WTC11 (cell line): ENCODE measurements around the gene LY9. TPM values are rescaled to one million over a fixed set of nuclear protein-coding genes. Genes with fewer than 3 reads are reported as not detected.
A peak's percentile ranks its signal among the peaks of the same experiment; 100 is the strongest.

Source experiments
- ATAC-seq: fragments of 200-7000 bp; cut with Tn5 transposase; 2 replicates; pipeline ENCODE4 v1.10.0; 2021; ENCODE audit warnings: mild to moderate bottlenecking, moderate library complexity
- CTCF ChIA-PET: fragments of 300-600 bp; sonication (Branson Sonifier 250); formaldehyde crosslinking; loops from one replicate; lab custom pipeline; 2021; ENCODE audit warnings: antibody characterized with exemption; lab: Charles Lee
- POLR2A ChIA-PET: fragments of 350-600 bp; sonication (Branson Sonifier 250); formaldehyde crosslinking; loops from one replicate; lab custom pipeline; 2021; ENCODE audit warnings: antibody characterized with exemption; lab: Charles Lee
- DNase-seq: peaks from one replicate; pipeline ENCODE4 v3.0.0; 2021; ENCODE audit warnings: low spot score
- H3K27ac Mint-ChIP-seq: 2 replicates; pipeline ENCODE4 v1.8.0; 2021; ENCODE audit warnings: mixed read lengths
- H3K27me3 Mint-ChIP-seq: 2 replicates; pipeline ENCODE4 v1.8.0; 2021; ENCODE audit warnings: low read depth, mild to moderate bottlenecking, moderate library complexity, mixed read lengths
- H3K36me3 Mint-ChIP-seq: 2 replicates; pipeline ENCODE4 v1.8.0; 2021; ENCODE audit warnings: mixed read lengths
- H3K4me1 Mint-ChIP-seq: 2 replicates; pipeline ENCODE4 v1.8.0; 2022; ENCODE audit warnings: mixed read lengths
- H3K4me3 Mint-ChIP-seq: 2 replicates; pipeline ENCODE4 v1.8.0; 2021; ENCODE audit warnings: mild to moderate bottlenecking, moderate library complexity, mixed read lengths
- H3K9me3 Mint-ChIP-seq: 2 replicates; pipeline ENCODE4 v1.8.0; 2021; ENCODE audit warnings: mixed read lengths
- ELF4 ChIP-seq: sonication (generic); formaldehyde crosslinking; IDR thresholded peaks from 2 replicates; pipeline ENCODE4 v1.8.1; 2022; ENCODE audit warnings: low read depth, mild to moderate bottlenecking, moderate library complexity, missing genetic modification reagents
- EMX1 ChIP-seq: fragments of 250-450 bp; sonication (Bioruptor Pico); IDR thresholded peaks from 2 replicates; pipeline ENCODE4 v1.8.0; 2021; ENCODE audit warnings: mild to moderate bottlenecking
- GABPB1 ChIP-seq: sonication (generic); formaldehyde crosslinking; IDR thresholded peaks from 2 replicates; pipeline ENCODE4 v1.8.1; 2023; ENCODE audit warnings: mild to moderate bottlenecking, missing genetic modification reagents
- GRHL2 ChIP-seq: fragments of 250-450 bp; sonication (Bioruptor Pico); IDR thresholded peaks from 2 replicates; pipeline ENCODE4 v1.8.0; 2022; ENCODE audit warnings: mild to moderate bottlenecking, moderate library complexity; ENCODE audit not compliant: insufficient replicate concordance, severe bottlenecking
- GTF2I ChIP-seq: fragments of 250-450 bp; sonication (Bioruptor Pico); conservative IDR thresholded peaks from 2 replicates; pipeline ENCODE4 v1.4.0; 2021; ENCODE audit warnings: mild to moderate bottlenecking
- IRF2 ChIP-seq: sonication (generic); formaldehyde crosslinking; IDR thresholded peaks from 2 replicates; pipeline ENCODE4 v1.8.0; 2022; ENCODE audit warnings: low read depth, missing genetic modification reagents, borderline replicate concordance
- MXD4 ChIP-seq: fragments of 250-450 bp; sonication (Bioruptor Pico); IDR thresholded peaks from 2 replicates; pipeline ENCODE4 v1.8.0; 2021; ENCODE audit warnings: mild to moderate bottlenecking, moderate library complexity, borderline replicate concordance
- NFATC4 ChIP-seq: fragments of 250-450 bp; sonication (Bioruptor Pico); IDR thresholded peaks from 2 replicates; pipeline ENCODE4 v1.9.0; 2021; ENCODE audit warnings: mild to moderate bottlenecking
- NR2C2 ChIP-seq: sonication (generic); formaldehyde crosslinking; IDR thresholded peaks from 2 replicates; pipeline ENCODE4 v1.8.0; 2022; ENCODE audit warnings: mild to moderate bottlenecking, missing genetic modification reagents
- RELA ChIP-seq: sonication (generic); formaldehyde crosslinking; IDR thresholded peaks from 2 replicates; pipeline ENCODE4 v1.8.1; 2022; ENCODE audit warnings: missing genetic modification reagents, mild to moderate bottlenecking, borderline replicate concordance
- RORB ChIP-seq: fragments of 250-450 bp; sonication (Bioruptor Pico); IDR thresholded peaks from 2 replicates; pipeline ENCODE4 v1.9.0; 2021; ENCODE audit warnings: mild to moderate bottlenecking
- ZNF396 ChIP-seq: fragments of 250-450 bp; sonication (Bioruptor Pico); IDR thresholded peaks from 2 replicates; pipeline ENCODE4 v1.8.0; 2021; ENCODE audit warnings: mild to moderate bottlenecking, moderate library complexity, borderline replicate concordance
- total RNA-seq: library from RNA; stranded (reverse); gene quantifications from 3 replicates; pipeline ENCODE4 v1.2.3, GENCODE V29; 2021
- TF ChIP-seq, protein P1 (sequence below): sonication (generic); formaldehyde crosslinking; conservative IDR thresholded peaks from 2 replicates; pipeline ENCODE4 v1.8.1; 2023; ENCODE audit warnings: mild to moderate bottlenecking, low read depth, missing genetic modification reagents, moderate library complexity
- TF ChIP-seq, protein P2 (sequence below): sonication (generic); formaldehyde crosslinking; IDR thresholded peaks from 2 replicates; pipeline ENCODE4 v1.8.1; 2022; ENCODE audit warnings: low read depth, mild to moderate bottlenecking, moderate library complexity, missing genetic modification reagents, borderline replicate concordance
- TF ChIP-seq, protein P3 (sequence below): sonication (generic); formaldehyde crosslinking; IDR thresholded peaks from 2 replicates; pipeline ENCODE4 v1.8.1; 2022; ENCODE audit warnings: missing genetic modification reagents, borderline replicate concordance
- TF ChIP-seq, protein P4 (sequence below): fragments of 250-450 bp; sonication (Bioruptor Pico); IDR thresholded peaks from 2 replicates; pipeline ENCODE4 v1.9.0; 2021; ENCODE audit warnings: mild to moderate bottlenecking
- TF ChIP-seq, protein P5 (sequence below): fragments of 250-450 bp; sonication (Bioruptor Pico); IDR thresholded peaks from 2 replicates; pipeline ENCODE4 v2.1.2; 2022; ENCODE audit warnings: mild to moderate bottlenecking, moderate library complexity

The LY9 gene
- total RNA-seq, 1 experiment from 2014 or later = not detected

DNA sequence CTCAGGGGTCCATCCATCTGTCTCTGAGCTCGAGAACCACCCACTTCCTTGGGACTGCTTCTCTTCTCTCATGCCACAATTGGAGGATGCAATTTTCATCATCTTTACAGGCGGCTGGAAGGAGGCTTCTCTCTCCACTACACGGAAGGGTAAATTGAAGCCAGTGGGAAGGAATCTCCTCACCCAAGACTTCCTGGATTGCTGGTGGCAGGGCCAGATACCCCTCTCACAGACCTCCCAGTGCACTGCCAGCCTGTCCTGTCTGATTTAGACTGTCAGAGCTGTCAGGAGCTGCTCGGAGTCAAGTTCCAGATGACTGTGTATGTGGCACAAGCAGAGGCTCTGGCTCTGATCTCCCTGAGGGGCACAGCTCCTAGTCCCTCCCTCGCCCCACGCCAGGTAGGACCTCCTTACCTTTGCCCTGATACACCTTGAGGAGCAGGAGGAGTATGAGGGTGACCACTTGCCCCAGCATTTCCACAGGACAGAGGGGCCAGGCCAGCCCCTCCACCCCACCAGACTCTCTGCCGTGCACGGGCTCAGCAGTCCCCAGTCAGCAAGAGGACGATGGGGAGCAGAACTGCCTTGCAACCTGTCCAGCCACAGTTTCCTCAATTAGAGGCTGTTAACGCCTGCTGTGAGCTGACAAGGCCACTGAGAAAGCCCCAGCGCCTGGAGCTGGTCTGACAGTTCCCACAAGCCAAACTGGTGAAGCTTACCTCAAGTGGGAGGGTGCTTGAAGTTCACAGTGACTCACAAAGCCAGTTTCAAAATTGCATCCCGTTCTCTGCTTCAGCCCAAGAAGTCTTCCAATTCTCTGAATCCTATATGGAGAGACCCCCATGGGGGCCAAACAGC lies 66.5 kb downstream of the LY9 start, which contains the start of gene CD244:
CD244 (minus strand) TSS at position 685 of the 858 bp plus-strand sequence; CDS start at position 475, 210 bp downstream.
- CTCF ChIA-PET = interaction anchor here (0.7 to 3.1 kb wide), 8 partner anchors 14 to 181 kb away, joined by 3 to 7 read pairs (median 4); partner anchors contain the start of genes ITLN1 and ITLN2
- POLR2A ChIA-PET = interaction anchor here (0.7 kb wide), 1 partner anchor 244 kb away, joined by 4 read pairs; no protein-coding TSS in a partner anchor
- peak; percentile 57 for ATAC-seq

DNA sequence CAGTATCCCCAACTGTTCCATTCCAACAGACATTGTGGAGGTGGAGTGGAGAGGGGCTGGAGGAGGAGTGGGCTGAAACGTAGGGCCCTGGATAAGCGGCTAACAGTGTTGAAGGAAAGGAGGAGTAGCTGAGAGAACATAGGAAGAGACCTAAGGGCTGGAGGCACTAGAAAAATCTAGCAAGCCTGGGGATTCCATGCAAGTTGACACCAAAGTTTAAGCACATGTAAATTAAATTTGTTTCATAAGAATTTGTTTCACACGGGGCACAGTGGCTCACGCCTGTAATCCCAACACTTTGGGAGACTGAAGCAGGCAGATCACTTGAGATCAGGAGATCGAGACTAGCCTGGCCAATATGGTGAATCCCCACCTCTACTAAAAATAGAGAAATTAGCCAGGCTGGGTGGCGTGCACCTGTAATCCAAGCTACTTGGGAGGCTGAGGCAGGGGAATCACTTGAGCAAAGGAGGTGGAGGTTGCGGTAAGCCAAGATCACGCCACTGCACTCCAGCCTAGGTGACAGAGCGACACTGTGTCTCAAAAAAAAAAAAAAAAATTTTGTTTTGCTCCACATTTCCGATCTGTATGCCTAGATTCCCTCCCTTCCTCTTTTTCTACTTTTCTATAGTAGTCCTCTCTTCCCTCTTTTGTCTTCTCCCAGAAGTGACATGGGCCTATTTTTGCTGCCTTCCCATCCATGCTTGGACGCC lies 67.2 kb downstream of the LY9 start:
- no peak overlapping the region for H3K4me3 Mint-ChIP-seq
- POLR2A ChIA-PET = interaction anchor here (0.7 kb wide), 1 partner anchor 244 kb away, joined by 4 read pairs; no protein-coding TSS in a partner anchor
- H3K27ac Mint-ChIP-seq = no peak overlapping the region
- DNase-seq = no peak
- no peaks in the 10 kb centered on the region for H3K27me3 Mint-ChIP-seq
- CTCF ChIA-PET = interaction anchor here (0.8 to 3.1 kb wide), 8 partner anchors 13 to 127 kb away, joined by 3 to 7 read pairs (median 4); partner anchors contain the start of gene ITLN2
- peaks cover 7% of the 10 kb centered on the region for H3K4me1 Mint-ChIP-seq
- TF ChIP-seq, protein P1, sequence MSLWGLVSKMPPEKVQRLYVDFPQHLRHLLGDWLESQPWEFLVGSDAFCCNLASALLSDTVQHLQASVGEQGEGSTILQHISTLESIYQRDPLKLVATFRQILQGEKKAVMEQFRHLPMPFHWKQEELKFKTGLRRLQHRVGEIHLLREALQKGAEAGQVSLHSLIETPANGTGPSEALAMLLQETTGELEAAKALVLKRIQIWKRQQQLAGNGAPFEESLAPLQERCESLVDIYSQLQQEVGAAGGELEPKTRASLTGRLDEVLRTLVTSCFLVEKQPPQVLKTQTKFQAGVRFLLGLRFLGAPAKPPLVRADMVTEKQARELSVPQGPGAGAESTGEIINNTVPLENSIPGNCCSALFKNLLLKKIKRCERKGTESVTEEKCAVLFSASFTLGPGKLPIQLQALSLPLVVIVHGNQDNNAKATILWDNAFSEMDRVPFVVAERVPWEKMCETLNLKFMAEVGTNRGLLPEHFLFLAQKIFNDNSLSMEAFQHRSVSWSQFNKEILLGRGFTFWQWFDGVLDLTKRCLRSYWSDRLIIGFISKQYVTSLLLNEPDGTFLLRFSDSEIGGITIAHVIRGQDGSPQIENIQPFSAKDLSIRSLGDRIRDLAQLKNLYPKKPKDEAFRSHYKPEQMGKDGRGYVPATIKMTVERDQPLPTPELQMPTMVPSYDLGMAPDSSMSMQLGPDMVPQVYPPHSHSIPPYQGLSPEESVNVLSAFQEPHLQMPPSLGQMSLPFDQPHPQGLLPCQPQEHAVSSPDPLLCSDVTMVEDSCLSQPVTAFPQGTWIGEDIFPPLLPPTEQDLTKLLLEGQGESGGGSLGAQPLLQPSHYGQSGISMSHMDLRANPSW (CRISPR knock-in tag) = no peak
- TF ChIP-seq MXD4 (no peak), NFATC4 (CRISPR knock-in tag) (no peak), EMX1 (no peak), RELA (no peak)
- no peaks in the 10 kb centered on the region for H3K36me3 Mint-ChIP-seq
- H3K9me3 Mint-ChIP-seq = no peaks in the 10 kb centered on the region
- ATAC-seq = no peak

More for the DNA sequence above, 66.5 kb downstream of the LY9 start, which contains the start of gene CD244:
- TF ChIP-seq, protein P2, sequence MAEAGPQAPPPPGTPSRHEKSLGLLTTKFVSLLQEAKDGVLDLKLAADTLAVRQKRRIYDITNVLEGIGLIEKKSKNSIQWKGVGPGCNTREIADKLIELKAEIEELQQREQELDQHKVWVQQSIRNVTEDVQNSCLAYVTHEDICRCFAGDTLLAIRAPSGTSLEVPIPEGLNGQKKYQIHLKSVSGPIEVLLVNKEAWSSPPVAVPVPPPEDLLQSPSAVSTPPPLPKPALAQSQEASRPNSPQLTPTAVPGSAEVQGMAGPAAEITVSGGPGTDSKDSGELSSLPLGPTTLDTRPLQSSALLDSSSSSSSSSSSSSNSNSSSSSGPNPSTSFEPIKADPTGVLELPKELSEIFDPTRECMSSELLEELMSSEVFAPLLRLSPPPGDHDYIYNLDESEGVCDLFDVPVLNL = no peak
- TF ChIP-seq, protein P3, sequence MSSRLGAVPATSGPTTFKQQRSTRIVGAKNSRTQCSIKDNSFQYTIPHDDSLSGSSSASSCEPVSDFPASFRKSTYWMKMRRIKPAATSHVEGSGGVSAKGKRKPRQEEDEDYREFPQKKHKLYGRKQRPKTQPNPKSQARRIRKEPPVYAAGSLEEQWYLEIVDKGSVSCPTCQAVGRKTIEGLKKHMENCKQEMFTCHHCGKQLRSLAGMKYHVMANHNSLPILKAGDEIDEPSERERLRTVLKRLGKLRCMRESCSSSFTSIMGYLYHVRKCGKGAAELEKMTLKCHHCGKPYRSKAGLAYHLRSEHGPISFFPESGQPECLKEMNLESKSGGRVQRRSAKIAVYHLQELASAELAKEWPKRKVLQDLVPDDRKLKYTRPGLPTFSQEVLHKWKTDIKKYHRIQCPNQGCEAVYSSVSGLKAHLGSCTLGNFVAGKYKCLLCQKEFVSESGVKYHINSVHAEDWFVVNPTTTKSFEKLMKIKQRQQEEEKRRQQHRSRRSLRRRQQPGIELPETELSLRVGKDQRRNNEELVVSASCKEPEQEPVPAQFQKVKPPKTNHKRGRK (CRISPR knock-in tag) = no peak
- no peak for TF ChIP-seq RORB (CRISPR knock-in tag)
- TF ChIP-seq GRHL2 (CRISPR knock-in tag) = no peak
- no peak for TF ChIP-seq GABPB1 (CRISPR knock-in tag)
- Mint-ChIP-seq H3K4me3 (no peak within 1 kb of the TSS), H3K27ac (no peak within 1 kb of the TSS), H3K4me1 (peaks cover 7% of the 10 kb centered on the region), H3K9me3 (no peaks in the 10 kb centered on the region), H3K36me3 (no peaks in the 10 kb centered on the region), H3K27me3 (no peaks in the 10 kb centered on the region)
- DNase-seq = no peak

DNA sequence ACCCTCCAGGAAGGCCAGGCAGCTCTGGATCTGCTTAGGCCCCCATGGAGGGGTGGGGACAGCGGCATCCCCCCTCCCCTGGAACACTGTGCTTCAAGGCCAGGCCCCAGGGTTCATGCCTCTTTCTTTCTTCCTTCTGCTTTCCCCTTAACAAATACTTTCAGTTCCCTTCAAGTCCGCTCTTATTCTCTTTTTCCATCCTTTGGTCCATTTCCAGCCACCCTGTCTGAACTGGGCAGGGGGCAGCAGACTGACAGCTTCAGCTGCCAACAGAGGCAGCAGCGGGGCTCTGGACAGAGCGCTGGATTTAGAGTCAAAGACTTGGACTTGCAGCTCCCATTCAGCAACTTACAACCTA lies 67.8 kb downstream of the LY9 start:
- TF ChIP-seq IRF2 (CRISPR knock-in tag) (no peak), ZNF396 (CRISPR knock-in tag) (no peak), GTF2I (CRISPR knock-in tag) (no peak), GRHL2 (CRISPR knock-in tag) (no peak), NR2C2 (CRISPR knock-in tag) (no peak), ELF4 (no peak), RORB (CRISPR knock-in tag) (no peak)
- TF ChIP-seq, protein P4, sequence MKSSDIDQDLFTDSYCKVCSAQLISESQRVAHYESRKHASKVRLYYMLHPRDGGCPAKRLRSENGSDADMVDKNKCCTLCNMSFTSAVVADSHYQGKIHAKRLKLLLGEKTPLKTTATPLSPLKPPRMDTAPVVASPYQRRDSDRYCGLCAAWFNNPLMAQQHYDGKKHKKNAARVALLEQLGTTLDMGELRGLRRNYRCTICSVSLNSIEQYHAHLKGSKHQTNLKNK (CRISPR knock-in tag) = no peak
- TF ChIP-seq, protein P5, sequence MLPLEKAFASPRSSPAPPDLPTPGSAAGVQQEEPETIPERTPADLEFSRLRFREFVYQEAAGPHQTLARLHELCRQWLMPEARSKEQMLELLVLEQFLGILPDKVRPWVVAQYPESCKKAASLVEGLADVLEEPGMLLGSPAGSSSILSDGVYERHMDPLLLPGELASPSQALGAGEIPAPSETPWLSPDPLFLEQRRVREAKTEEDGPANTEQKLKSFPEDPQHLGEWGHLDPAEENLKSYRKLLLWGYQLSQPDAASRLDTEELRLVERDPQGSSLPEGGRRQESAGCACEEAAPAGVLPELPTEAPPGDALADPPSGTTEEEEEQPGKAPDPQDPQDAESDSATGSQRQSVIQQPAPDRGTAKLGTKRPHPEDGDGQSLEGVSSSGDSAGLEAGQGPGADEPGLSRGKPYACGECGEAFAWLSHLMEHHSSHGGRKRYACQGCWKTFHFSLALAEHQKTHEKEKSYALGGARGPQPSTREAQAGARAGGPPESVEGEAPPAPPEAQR (CRISPR knock-in tag) = no peak
- TF ChIP-seq, protein P1 (CRISPR knock-in tag) = no peak
- H3K27ac Mint-ChIP-seq = no peak overlapping the region
- CTCF ChIA-PET = interaction anchor here (0.8 to 3.1 kb wide), 6 partner anchors 42 to 96 kb away, joined by 3 to 8 read pairs (median 4); partner anchors contain the start of gene ITLN2
- no peaks in the 10 kb centered on the region for H3K36me3 Mint-ChIP-seq
- POLR2A ChIA-PET = no interaction called here
- DNase-seq (no peak), ATAC-seq (no peak)
- H3K9me3 Mint-ChIP-seq = no peaks in the 10 kb centered on the region
- no peak overlapping the region for H3K4me3 Mint-ChIP-seq
- peaks cover 7% of the 10 kb centered on the region for H3K4me1 Mint-ChIP-seq
- no peaks in the 10 kb centered on the region for H3K27me3 Mint-ChIP-seq
